HG03439 (cell line): ENCODE results near the gene SSR1.
"Not testable (repeated sequence)": the region's sequence is repeated elsewhere in the genome, so short reads cannot be mapped to it uniquely, and the experiment has no call there.

Source experiments
- ATAC-seq: cut with Tn5 transposase; IDR thresholded peaks from one replicate; pipeline ENCODE4 v1.9.1; 2021; ENCODE audit warnings: mild to moderate bottlenecking, moderate library complexity; ENCODE audit not compliant: unreplicated experiment

The SSR1 gene

GRCh38 chr6:7319406-7319805 lies 6.4 kb upstream of the SSR1 start:
- not testable (repeated sequence) for ATAC-seq

GRCh38 chr6:7317538-7317937 lies 4.5 kb upstream of the SSR1 start:
- no peak for ATAC-seq

GRCh38 chr6:7316658-7317533 lies 3.9 kb upstream of the SSR1 start:
- ATAC-seq = no peak

- ATAC-seq = no peak
Observed at GRCh38 chr6:7315948-7316365, 3.0 kb upstream of the SSR1 start.

- not testable (repeated sequence) for ATAC-seq
Observed at GRCh38 chr6:7315087-7315947, 2.3 kb upstream of the SSR1 start.

- no peak for ATAC-seq
Observed at GRCh38 chr6:7314414-7314813, 1.4 kb upstream of the SSR1 start.

- ATAC-seq = no peak
Observed at GRCh38 chr6:7313505-7314165, 636 bp upstream of the SSR1 start.

- ATAC-seq = no peak
Observed at GRCh38 chr6:7311917-7312615, 933 bp downstream of the SSR1 start.

GRCh38 chr6:7311176-7311575 lies 1.8 kb downstream of the SSR1 start:
- ATAC-seq = no peak

- no peak for ATAC-seq
Observed at GRCh38 chr6:7309050-7309449, 3.9 kb downstream of the SSR1 start.

- no peak for ATAC-seq
Observed at GRCh38 chr6:7307533-7307932, 5.5 kb downstream of the SSR1 start.

- no peak for ATAC-seq
Observed at GRCh38 chr6:7304821-7305220, 8.2 kb downstream of the SSR1 start.

GRCh38 chr6:7301702-7302101 lies 11.3 kb downstream of the SSR1 start:
- ATAC-seq = no peak

GRCh38 chr6:7300926-7301325 lies 12.1 kb downstream of the SSR1 start:
- ATAC-seq = no peak

- no peak for ATAC-seq
Observed at GRCh38 chr6:7298113-7298512, 14.9 kb downstream of the SSR1 start.

- ATAC-seq = no peak
Observed at GRCh38 chr6:7296602-7297001, 16.4 kb downstream of the SSR1 start.

GRCh38 chr6:7295916-7296315 lies 17.1 kb downstream of the SSR1 start:
- ATAC-seq = no peak

GRCh38 chr6:7292596-7293255 lies 20.3 kb downstream of the SSR1 start:
- no peak for ATAC-seq

- ATAC-seq = no peak
Observed at GRCh38 chr6:7290079-7290478, 22.9 kb downstream of the SSR1 start.

- ATAC-seq = no peak
Observed at GRCh38 chr6:7285416-7285815, 27.6 kb downstream of the SSR1 start.
